HG03442 (cell line): ENCODE data around the gene FAM78B.

Source experiments
- ATAC-seq: cut with Tn5 transposase; IDR thresholded peaks from one replicate; pipeline ENCODE4 v1.9.1; 2021; ENCODE audit warnings: mild to moderate bottlenecking, moderate library complexity; ENCODE audit not compliant: unreplicated experiment

The FAM78B gene

DNA sequence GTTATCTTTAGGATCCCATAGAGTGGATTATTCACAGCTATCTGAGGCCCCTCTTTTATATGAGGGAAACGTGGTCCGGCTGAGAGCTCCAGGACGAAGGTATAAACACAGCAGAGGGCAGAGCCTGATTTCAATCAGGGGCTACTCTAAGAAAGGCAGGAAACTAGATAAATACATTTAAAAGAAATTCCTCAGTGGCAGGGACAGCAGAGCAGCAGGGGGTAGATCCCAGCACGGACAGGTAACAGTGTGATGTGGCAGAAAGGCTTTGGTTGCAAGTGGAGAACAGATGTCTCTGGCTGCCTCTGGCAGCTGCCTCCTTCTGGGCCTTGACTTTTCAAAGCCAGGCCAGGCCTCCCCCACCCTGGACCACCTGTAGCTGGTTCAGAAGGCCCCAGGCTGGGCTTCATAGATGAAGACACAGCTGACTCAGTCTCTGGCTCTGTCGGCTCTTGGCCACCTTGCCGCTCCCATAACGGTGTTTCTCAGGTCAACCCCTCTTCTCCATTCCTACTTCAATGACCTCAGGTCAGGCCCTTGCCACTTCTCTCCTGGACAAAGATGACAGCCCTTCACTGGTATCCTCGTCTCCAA is 43.8 kb downstream of the FAM78B start:
- no peak for ATAC-seq

DNA sequence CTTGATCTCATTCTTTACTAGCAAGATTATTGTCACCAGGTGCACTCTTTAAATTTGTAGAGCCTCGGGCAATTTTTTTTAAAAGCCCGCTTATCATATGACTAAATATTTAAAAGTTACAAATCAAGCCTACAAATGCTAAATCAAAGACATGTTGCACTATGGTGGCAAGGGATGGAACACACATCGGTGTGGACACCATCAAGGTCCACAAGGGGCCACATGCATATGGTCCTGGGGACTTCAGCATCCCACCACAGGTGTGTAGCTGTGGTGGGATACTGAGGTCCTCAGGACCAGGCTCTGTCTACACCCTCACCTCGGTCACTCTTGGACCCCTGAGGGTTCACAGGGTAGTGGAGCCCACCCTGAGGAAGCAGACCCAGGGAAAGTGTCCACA is 45.8 kb downstream of the FAM78B start:
- ATAC-seq, result no peak

DNA sequence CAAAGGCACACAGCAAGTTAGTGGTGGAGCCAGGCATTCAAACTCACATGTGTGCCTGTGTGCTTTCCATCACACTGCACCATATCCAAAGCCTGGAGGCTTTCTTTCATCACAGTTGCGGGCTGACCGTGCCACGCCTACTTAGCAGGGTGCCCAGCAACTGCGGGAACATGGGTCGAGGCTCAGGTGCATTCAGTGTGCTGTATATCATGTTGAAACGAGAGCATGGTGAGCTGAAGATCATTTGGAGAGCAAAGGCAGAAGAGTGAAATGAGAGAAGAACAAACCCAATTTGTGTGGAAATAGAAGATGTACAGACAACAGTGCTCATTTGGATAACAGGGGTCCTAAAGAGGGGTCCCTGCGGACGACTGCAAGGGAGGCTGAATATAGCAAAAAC is 46.5 kb downstream of the FAM78B start:
- no peak for ATAC-seq

DNA sequence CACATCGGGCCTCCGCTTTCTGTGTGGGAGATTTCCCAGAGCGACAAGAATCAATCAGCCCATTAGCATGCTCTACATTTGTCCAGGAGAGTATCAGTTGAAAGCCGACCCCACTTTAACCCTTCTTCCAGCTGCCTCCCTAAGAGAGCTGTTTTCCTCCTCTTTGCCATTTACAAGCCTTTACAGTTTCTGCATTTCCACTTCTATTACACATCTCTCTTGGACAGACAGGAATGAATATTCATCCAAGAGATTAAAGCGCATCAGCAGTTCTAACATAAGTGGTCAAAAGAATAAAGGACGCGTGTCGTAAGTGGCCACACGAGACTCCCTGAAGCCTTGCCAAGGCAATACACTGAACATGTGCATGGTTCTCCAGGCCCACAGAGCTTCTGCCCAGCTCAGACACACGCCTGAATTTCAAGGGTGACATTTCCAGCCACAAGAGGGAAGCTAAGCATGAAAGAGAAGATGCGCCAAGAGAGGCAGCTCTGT is 47.3 kb downstream of the FAM78B start:
- ATAC-seq, result no peak

DNA sequence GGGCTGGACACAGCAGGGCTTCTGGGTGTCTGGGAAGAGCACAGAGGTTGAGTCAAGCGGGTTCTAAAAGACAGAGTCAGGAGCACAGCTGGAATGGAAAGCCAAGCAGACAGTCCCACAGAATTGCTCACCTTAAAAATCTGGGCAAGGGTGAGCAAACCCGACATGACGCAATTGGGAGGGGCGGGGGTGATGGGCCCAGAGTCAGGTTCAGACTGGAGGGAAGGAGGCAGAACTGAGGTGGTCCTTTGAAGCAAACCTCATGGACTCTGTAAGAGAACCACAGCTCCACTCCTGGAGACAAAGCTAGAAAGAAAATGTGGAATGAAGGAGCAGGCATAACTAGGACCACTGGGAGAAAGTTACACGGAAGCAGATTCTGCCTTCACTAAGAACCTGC is 49.0 kb downstream of the FAM78B start:
- no peak for ATAC-seq

DNA sequence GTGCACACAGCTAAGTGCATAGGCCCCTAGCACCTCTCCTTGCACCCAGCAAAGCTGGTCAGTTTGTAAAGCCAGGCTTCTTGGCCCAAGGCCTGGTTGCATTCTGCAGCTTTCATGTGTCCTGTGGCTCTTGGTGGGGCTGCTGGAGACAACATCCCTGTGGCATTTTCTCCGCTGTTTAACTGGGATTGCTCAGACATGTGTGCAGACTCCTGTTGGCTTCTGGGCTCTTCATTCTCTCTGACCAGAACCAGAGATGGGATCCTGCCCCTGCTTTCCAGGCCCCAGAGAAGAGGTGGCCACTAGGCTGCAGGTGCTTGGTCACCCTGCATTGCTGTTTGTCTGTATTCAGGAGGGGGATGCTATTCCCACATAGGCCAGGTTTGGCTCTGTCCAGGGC is 50.8 kb downstream of the FAM78B start:
- ATAC-seq, result no peak

DNA sequence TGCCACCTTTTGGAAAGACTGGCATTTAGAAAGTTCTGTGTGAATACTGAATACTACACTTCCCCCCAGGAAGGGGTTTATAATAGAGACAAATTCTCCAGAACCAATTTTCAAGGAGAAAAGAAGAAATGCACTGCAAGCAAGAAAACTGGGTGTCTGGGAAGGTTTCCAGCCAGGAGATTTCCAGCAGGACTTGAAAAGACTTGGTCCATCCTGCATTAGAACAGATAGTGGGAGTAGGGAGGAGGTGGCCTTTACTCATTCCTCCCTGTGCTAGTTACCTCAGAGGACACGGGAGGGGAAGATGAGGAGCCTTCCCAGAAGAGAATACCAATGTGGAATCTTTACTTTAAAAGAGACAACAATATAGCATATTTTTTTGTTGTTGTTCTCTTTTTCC is 52.4 kb downstream of the FAM78B start:
- ATAC-seq, result no peak

DNA sequence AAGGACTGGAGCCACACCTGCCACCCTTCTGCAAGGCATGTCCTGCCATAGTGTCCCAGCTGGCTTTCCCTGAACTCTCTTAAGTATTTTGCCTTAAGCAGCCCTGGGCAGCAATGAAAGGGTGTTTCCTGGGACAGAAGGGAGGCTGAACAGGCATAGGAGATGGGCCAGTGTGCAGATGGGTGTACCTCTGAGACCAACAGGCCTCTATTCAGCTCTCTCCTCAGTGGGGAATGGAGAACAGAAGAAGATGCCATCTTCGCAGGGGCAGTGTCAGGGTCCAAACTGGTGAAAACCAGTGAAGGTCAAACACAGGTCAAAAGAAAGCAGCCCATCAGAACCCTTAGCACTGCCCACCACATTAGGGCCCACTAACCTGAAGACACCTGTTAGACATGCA is 53.2 kb downstream of the FAM78B start:
- ATAC-seq, result no peak

DNA sequence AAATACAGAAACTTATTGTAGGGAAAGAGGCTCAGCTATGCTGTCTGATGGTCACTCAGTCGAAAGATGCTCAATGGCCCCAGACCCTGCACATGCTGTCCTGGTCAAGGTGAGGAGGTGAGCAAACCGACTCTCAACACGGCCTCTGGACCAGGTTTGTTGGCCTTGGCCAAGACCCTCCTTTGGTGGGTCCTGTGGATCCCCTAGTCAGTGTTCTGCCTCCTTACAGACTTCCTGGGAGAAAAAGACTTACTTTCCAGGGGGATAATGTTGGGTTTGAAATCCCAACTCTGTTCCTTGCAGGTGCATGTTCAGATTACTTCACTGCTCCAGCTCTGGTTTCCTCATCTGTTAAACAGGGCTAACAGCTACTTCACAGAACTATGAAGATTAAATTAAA is 53.8 kb downstream of the FAM78B start:
- no peak for ATAC-seq

DNA sequence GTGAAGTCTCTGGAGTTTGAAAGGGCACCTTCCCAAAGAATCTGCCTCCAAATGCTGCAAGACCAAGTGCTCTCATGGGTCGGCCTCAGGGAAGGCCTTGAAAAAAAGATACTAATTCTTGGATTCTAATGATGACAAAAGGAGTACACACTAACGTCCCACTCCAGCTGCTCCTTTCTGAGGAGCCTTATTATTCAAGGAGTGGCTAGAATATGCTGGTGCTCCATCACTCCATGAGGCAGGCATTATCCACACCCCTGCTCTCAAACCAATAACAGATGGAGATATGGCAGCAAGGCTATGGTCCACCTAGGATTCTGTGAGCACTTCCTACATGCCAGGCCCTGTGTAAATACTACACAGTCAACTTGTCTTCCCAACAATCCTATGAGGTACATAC is 54.4 kb downstream of the FAM78B start:
- ATAC-seq, result no peak

DNA sequence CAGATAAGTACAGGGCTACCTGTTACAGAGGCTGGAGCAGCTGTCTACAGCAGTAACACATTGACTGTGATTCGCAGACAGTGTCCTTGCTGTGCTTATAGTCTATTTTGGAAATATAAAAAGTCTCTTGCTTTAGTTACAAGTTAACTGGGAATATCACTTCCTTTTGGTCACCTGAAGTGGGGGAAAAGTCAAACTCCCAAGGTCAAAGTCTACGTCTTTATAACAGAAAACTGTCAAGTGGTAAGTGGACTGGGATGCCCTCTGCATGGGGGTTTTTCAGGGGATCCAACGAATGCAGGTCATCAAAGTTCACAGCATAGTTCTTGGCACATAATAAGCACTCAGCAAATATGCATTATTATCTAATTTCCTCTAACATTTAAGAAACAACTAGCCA is 55.4 kb downstream of the FAM78B start:
- no peak for ATAC-seq

DNA sequence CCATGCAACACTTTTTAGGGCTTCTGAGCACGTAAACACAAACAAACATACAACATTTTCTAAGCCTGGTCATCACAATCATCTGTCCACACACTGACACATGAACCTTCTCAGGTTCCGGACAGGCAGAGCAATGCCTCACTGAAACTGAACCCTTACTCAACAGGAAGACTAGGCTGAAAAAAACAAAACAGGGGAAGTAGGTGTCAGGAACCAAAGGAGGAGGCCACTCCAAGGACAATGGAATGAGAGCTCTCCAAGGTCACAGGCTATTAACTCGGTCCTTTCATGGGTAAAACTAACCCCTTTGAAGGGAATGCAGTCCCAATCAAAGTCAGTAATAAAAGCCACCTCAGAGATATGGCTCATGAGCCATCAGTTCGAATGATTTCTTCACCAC is 76.6 kb downstream of the FAM78B start:
- no peak for ATAC-seq

DNA sequence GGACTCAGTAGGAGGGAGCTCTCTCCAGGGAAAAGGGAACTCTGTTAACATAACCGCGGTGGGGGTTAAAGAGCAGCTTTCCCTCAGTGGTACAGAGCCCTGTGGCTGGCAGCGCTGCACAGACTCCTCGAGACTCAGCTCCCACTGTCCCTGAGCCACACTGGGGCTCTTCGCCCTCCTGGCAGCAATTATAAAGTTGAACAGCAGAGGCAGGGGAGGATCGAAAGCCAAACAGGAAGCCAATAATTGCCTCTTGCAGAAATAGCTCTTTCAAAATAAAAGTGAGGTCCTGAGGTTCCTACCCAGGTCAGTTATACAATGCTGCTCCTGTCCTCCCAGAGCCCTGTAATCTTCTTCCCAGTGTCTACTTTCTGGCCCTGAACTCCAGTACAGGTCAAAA is 77.0 kb downstream of the FAM78B start:
- ATAC-seq, result peak; percentile 66

DNA sequence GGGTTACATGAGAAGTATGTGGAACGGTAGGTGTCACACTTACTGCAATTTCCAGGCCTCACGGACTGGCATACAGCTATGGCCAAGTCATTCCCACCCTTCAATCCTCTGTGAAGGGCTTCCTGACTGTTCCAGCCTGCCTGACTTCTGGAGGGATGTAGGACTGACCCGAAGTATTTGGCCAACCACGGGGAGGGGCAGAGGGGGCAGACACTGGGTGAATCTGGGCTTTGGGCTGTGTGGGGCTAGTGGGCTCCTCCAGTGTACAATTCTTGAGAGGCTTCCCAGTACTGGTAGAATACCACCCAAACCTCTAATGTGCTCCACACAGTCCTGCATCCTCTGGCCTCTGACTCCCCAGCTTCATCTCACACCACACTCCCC is 78.2 kb downstream of the FAM78B start:
- ATAC-seq, result no peak

DNA sequence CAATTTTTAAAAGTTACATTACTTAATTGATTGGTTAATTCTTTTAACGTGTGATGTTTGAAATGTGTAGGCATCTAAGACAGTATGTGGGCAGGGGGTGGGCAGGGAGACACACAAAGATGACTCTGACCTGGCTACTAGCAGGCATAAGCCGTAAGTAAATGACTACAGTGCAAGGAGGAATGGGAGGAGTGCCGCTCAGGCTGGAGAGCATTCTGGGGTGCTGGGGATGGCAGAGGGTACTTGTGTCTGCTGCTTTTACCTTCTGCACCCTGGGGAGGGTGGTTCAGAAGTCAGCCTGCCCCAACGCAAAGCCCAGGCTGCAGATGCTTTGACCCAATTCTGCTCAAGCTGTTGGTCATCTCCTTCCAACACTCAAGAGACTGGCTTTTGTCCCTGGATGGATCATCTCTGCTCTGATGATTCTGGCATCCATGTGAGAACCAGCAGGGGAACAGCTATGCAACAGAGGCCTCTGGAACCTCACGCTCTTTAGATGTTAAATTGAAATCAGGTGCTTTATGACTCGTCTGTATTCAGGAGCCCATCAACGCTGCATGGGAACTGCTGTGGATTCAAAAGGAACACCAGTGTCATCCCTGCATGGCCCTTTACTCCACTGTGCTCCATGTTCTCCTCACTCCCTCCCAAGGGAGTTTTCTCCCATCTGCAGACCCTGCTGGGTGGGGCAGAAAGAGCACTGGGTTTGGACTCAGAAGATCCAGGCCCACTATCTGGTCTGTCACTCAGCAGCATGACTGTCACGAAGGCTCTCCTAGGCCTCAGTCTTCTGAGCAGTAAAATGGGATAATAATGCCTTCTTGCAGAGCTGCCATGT is 78.8 kb downstream of the FAM78B start:
- ATAC-seq, result no peak

DNA sequence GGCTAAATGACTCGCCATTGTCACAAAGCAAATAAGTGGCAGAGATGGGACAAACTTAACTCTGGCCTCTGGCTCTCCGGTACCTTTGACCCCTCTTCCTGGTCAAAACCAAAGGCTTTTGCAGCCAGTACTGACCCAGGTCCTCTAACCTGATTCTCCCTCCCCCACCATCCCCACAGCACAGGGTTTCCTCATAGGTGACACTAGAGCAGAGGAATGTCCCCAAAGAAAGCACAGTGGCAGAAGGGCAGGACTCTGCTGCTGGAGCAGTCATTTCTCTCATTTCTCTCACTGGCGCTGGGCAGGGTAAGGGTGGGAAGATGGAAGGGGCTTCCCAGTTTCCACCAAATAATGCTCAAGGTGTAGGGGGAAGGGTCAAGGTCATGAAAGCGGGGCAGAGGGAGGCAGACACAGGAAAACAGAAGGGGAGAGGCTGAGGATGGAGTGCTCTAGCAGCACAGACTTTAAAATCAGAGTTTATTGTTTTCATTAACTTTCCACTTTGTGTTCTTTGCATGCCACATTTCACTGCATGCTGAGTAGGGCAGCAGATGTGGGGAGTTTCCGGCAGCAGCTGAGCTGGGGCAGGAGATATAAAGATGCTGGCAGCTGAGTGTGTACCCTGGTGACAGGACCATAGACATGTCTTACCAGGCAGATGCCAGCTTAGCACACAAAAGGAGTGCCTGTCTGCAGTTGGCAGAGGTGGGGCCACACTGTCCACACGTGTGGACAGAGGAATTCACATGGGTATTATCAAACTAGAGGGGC is 80.5 kb downstream of the FAM78B start:
- no peak for ATAC-seq

DNA sequence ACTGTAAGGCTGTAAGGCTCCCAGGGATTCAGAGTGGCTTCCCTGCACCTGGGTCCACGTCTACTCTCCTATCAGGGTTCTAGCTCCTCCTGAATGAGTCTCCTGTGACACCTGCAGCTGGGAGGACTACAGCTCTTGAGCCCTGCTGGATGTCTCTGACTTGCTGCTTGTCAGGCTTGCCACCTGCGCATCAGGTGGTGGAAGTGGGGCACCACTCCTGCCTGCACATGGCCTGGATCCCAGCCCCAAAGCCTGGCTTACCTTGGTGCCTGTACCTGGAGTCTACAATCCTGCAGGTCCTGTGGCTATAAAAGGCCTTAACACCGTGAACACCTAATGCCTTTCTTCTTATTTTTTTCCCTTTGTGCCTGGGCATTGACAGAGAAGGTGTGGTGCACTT is 82.2 kb downstream of the FAM78B start:
- ATAC-seq, result no peak

DNA sequence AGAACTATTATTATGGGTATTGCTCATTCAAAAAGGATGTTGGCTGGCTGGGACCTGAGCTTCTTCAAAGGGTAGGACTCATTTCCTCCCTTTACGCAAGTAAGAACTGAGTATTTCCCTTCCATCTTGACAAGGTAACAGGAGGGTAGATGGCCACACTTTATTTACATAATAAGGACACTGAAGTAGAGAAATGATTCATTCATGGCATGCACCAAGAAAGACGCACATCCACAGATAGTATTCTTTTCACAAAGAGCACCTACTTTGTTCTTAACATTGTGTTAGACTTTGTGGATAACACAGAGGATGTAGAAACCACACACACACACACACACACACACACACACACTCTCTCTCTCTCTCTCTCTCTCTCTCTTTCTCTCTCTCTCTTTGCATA is 82.9 kb downstream of the FAM78B start:
- peak; percentile 90 for ATAC-seq

DNA sequence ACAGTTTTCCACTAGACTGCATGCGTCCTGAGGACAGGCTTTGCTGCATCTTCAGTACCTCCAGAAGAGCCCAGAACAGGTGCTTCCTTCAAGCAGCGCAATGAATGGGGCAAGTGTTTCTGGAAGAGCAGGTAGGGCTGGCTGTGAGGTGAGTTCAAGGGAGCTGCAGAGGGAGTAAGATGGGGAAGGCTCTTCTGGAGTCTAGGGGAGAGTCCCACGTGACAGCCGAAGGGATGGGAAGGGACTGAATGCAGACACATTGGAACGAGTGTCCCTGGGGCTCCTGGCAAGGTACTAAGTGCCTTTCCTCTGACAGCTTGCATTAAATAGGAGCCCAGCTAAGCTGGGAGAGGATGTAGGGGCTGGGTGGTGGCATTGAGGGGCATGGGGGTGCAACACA is 84.2 kb downstream of the FAM78B start:
- ATAC-seq, result no peak

DNA sequence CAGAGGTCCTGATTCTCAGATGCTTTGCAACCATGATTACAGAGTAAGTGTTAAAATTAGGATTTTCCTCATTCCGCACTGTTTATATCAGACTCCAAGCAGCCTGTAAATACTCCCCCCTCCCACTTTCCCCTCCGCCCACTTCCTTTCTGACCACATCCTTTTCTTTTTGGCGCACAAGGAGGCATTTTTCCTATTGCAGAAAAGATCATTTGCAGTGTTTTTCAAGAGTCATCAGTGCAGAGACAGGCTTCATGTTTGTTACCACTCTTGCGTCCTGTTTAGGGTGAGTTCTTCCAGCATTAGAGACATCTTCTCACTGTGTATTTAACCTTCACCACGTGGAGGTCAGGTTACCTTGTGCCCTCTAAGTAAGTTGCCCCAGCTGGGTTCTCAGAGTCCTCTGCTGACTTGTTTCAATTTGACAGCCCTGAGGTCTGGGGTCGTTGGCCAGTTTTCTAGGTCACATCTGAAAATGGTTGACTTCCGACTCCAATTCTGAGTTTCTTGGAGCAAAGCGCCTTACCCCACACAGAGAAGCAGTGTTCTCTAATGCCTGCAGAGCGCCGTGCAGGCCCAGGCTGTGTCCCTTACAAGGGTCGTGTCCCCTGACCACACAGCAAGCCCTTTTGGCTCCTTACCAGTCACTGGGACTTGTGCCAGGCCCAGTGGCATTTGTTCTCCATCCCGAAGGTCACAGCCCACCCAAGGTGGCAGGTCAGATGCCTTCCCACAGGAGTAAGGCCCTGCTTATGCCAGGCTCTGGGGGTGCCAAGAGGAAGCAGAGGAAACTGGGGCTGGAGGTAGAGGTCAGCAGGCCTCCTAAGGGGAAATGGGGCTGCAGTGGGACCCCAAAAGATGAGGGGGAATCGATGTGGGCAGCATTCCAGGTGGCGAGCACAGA is 85.6 kb downstream of the FAM78B start:
- ATAC-seq, result no peak
